ENCODE measurements around the gene ALDOA.
"Not testable (repeated sequence)": the region's sequence is repeated elsewhere in the genome, so short reads cannot be mapped to it uniquely, and the experiment has no call there.

Gene ALDOA

DNA sequence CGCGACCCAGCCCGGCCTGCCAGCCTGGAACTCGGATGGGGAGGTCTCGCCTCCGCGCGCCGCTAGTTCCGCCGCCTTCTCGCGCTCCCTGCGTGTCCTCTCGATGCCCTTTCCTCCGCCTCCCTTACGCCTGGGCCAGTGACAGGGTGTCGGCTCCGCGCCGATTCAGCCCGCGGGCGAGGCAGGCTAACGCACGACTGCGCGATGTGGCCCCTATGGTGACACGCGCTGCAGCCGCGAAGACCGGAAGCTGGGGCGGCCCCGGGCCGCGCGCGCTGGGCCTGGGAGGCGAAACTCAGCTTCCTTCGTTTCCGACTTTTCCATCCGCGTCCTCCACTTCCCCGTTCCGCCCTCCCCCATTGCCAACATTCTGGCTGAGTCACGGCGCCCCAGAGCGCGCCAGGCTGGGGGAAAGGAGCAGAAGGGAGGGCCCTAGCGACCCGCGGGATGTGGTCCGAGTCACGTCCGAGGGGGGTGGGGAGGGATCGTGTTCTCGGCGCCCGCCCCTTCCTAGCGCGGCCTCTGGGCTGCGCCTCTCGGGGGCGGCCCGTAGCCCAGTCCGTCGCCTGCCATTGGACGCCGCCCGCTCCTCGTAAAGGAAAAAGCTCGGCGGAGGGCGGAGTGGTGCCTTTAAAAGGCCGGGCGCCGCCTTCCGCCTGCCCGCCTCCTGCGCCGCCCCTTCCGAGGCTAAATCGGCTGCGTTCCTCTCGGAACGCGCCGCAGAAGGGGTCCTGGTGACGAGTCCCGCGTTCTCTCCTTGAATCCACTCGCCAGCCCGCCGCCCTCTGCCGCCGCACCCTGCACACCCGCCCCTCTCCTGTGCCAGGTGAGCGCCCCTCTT lies at the start of gene ALDOA:
Gene ALDOA, plus strand, starts transcription at position 659 of the 841 bp plus-strand sequence. CDS start 1,138 bp downstream, outside the sequence.
- DNase-seq (ENCODE audit: low spot score): peak; percentile 99

- DNase-seq (ENCODE audit: low spot score): no peak
These were observed 48.8 kb upstream of the ALDOA start for GRCh38 chr16:30016555-30017276.

GRCh38 chr16:30017277-30017656 lies 48.3 kb upstream of the ALDOA start:
- DNase-seq (ENCODE audit: low spot score): no peak

GRCh38 chr16:30017937-30018336 lies 47.6 kb upstream of the ALDOA start:
- DNase-seq (ENCODE audit: low spot score): not testable (repeated sequence)

GRCh38 chr16:30018731-30019158 lies 46.8 kb upstream of the ALDOA start:
- no peak for DNase-seq (ENCODE audit: low spot score)

DNA sequence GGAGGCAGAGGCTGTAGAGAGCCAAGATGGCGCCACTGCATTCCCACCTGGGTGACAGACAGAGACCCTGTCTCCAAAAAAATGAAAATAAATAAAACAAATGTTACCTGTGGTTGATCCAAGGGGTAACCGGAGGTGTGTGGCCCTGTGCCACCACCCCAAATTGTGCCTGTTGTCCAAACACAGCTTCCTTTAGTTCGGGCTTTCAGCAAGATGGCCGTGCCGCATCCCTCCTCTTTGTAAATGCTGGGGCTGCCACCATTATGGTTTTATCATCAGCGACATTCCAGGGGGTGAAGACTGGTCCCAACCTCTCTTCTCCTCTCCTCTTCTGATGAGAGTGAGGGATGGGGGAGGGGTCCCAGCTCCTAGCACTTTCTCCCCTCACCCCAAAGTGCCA lies 42.7 kb upstream of the ALDOA start, which contains the start of gene C16orf92:
Gene C16orf92, plus strand, starts transcription at position 312 of the 400 bp plus-strand sequence. CDS start 143 bp downstream, outside the sequence.
- DNase-seq (ENCODE audit: low spot score): no peak

GRCh38 chr16:30023586-30023985 lies 42.0 kb upstream of the ALDOA start:
- no peak for DNase-seq (ENCODE audit: low spot score)

GRCh38 chr16:30024451-30024850 lies 41.1 kb upstream of the ALDOA start:
- DNase-seq (ENCODE audit: low spot score): no peak

- DNase-seq (ENCODE audit: low spot score): no peak
These were observed 40.4 kb upstream of the ALDOA start for GRCh38 chr16:30025156-30025555.

DNA sequence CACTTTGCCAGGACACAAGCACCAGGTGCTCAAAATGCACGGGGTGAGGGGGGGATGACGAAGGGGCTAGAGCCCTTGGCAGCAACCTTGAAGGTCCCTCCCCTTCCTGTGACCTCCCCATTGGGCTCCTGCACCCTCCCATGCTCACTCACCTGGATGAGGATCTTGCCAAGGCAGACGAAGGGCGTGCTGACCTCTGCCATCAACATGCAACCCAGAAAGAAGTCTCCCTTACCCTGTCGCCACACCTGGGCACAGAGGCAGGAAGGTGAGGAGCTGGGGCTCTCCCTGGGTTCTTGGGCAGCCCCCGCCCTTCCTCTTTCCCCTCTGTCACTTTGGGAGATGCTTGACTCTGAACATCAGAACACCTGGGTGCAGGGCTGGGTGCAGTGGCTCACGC lies 40.0 kb upstream of the ALDOA start:
- DNase-seq (ENCODE audit: low spot score): no peak

DNA sequence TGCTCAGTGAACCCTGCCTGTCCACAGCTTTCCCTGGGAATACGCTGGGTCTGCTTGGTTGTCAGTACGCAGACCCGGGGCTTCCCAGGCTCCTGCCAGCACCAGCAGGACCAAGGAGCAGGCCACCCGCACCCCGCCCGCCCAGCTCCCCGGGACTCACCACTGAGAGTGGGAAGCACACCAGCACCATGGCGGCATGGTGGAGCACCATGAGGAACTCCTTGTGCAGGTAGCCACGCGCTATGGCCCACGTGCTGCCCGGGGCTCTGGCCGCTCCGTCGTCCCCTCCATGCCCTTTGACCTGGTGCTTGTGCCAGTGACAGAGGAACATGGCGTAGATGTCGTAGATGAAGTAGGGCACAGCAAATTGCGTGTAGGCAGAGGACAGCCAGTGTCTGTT lies 39.1 kb upstream of the ALDOA start:
- no peak for DNase-seq (ENCODE audit: low spot score)

DNA sequence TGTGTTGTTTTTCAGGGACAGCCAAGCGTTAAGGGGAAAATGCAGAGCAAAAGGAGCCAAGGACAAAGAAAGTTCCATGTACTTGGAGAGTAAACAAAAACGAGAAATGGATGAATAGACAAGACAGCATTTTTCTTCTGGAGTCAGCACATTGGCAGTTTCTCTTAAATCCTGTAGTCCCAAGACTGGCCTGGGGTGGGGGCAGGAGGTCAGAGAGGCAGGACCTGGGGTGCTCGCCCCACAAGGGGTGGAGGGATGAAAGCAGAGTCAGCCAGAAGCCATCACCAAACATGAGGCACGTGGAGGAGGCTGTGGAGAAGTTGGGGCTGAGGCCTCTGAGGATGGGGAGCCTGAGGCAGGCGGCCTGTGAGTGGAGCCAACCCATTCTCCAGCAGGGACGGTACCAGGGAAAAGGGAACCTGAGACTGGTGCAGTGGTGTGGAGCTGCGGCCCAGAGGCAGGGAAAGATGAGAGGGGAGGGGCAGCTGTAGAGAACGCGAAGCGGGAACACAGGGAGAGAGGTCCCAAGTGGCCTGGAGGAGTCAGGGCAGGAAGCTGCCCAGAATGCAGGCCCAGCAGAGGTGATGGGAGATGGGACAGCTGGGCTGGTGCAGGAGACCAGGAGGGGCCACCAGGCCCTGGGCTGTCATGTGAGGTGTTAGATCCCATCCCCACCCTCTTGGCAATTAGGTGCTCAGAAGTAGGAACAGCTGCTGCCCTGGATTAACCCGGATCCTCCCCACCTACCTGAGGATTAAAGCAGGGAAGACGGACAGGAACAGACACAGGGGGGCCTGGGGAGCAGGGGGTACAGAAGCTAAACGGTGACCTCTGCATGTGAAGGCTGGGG lies 37.7 kb upstream of the ALDOA start:
- no peak for DNase-seq (ENCODE audit: low spot score)

DNA sequence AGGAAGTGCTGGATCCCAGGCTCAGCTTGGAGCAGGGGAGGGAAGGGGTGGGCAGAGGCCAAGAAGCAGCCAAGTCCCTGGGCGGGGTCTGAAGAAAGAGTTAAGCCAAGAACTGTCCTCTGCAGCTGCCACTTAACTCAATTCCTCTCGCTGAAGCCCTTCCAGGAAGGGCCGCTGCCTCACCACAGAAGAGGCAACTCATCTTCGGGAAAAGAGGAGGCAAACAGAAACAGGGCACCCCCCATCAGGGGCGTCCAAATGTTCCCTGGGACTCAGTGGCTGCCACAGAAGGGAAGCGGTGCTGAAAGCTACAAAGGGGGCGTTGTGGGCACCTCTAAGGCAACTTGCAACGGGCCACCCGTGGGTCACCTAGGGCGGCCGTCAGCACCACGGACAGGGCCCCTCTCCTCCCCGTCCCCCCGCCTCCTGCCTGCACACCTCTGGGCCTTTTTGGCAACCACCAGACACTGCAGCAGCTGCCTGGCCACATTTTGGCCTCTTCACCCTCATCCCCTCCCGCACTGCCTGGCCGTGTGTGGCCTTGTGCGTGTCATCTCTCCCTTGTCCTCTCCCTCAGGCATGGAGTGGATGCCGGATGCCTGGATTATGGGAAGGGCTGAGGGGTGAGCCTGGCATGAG lies 37.0 kb upstream of the ALDOA start:
- no peak for DNase-seq (ENCODE audit: low spot score)

GRCh38 chr16:30030011-30030685 lies 35.4 kb upstream of the ALDOA start:
- DNase-seq (ENCODE audit: low spot score): no peak

DNA sequence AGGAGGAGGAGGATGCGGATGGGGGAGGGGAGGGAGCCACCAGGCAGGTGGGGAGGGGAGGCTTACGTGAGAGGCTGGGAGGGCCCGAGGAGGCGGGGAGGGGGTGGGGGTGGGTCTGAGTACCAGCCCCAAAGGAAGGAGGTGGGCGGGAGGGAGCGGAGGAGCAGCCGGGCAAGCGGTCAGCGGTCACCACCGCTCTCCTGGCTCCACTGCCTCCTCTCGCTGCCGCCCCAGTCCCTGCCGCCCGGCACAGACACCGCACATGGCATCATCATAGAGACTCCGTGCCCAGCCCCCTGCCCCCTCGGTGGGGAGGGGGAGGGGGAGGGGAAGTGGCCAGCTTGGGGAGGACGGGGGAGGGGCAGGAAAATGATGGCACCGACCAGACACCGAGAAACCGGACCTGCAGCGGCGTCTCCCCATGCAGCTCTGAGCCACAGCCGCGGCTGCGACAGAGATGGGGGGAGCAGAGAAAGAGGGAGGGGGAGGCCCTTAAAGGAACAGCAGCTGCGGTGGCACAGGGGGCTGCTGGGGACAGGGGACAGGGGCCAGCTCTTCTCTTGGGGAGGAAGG lies 34.6 kb upstream of the ALDOA start, which contains the start of gene TLCD3B:
Gene TLCD3B, minus strand, starts transcription at position 431 of the 573 bp plus-strand sequence. CDS start 744 bp downstream, outside the sequence.
- no peak for DNase-seq (ENCODE audit: low spot score)

GRCh38 chr16:30031477-30031918 lies 34.1 kb upstream of the ALDOA start:
- DNase-seq (ENCODE audit: low spot score): no peak

DNA sequence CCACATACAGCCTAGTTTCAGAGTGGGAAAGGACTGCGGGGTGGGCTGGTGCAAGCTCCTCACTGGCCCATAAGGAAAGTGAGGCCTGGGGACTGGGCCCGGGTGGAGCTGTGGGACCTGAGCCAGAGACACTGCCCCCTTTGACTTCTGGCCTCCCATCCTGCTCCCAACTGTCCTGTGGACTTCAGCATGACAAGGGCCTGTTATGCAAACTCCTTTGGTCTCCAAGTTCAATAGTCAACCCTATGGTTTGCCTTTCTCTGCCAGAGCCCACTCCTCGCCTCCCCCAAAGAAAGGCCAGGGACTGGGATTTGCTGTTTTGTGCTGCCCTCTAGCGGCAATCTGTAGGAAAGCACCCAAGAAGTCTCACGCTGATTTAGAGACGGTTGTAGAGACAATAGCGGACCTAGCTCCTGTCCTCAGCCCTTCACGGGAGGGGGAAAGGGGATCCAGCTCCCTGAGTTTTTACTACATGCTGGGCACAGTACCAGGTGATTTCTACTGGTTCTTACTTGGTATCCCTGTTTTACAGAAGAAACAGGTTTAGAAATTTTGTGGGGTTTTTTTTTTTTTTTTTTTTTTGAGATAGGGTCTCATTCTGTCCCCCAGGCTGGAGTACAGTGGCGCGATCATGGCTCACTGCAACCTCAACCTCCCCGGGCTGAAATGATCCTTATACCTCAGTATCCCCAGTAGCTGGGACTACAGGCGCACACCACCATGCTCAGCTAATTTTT lies 33.3 kb upstream of the ALDOA start:
- DNase-seq (ENCODE audit: low spot score): no peak

- no peak for DNase-seq (ENCODE audit: low spot score)
These were observed 32.3 kb upstream of the ALDOA start for GRCh38 chr16:30033270-30033669.

GRCh38 chr16:30040221-30040620 lies 25.3 kb upstream of the ALDOA start:
- DNase-seq (ENCODE audit: low spot score): no peak

- DNase-seq (ENCODE audit: low spot score): not testable (repeated sequence)
These were observed 24.9 kb upstream of the ALDOA start for GRCh38 chr16:30040690-30041089.

All from left forelimb (tissue), 1 donor.